C4-2B (cell line): ENCODE measurements around the gene MVB12B.

Source experiments
- ZFX ChIP-seq: fragments of 450-650 bp; IDR thresholded peaks from 2 replicates; pipeline ENCODE4 v1.6.1; 2017
- TF ChIP-seq, protein P1 (sequence below): fragments of 450-650 bp; conservative IDR thresholded peaks from 2 replicates; pipeline ENCODE4 v1.5.1; 2017; ENCODE audit warnings: mild to moderate bottlenecking

GRCh38 chr9:126376311-126377175, 49.9 kb downstream of the MVB12B start:
- TF ChIP-seq, protein P1, sequence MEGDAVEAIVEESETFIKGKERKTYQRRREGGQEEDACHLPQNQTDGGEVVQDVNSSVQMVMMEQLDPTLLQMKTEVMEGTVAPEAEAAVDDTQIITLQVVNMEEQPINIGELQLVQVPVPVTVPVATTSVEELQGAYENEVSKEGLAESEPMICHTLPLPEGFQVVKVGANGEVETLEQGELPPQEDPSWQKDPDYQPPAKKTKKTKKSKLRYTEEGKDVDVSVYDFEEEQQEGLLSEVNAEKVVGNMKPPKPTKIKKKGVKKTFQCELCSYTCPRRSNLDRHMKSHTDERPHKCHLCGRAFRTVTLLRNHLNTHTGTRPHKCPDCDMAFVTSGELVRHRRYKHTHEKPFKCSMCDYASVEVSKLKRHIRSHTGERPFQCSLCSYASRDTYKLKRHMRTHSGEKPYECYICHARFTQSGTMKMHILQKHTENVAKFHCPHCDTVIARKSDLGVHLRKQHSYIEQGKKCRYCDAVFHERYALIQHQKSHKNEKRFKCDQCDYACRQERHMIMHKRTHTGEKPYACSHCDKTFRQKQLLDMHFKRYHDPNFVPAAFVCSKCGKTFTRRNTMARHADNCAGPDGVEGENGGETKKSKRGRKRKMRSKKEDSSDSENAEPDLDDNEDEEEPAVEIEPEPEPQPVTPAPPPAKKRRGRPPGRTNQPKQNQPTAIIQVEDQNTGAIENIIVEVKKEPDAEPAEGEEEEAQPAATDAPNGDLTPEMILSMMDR = no peak
- TF ChIP-seq ZFX = no peak
